Smooth muscle cell (in vitro differentiated cells): Measurements from ENCODE around the gene ZBED1. TPM values are rescaled to one million over a fixed set of nuclear protein-coding genes. Genes with fewer than 3 reads are reported as not detected.
"Not testable (repeated sequence)": the region's sequence is repeated elsewhere in the genome, so short reads cannot be mapped to it uniquely, and the experiment has no call there.

Experiments
- DNase-seq: peaks from one replicate; lab custom pipeline; 2025; ENCODE audit not compliant: unreplicated experiment; lab: John Stamatoyannopoulos, UW
- H2AFZ ChIP-seq: fragments of 200-600 bp; sonication (generic); 2 replicates; pipeline ENCODE4 v1.6.0; 2016; ENCODE audit warnings: antibody characterized with exemption, low read depth, mild to moderate bottlenecking
- H3F3A ChIP-seq: fragments of 200-600 bp; sonication (generic); 2 replicates; pipeline ENCODE4 v1.6.0; 2017; ENCODE audit warnings: antibody characterized with exemption, low read depth
- H3K27ac ChIP-seq: fragments of 200-600 bp; sonication (generic); 2 replicates; pipeline ENCODE4 v1.5.1; 2016; ENCODE audit warnings: low read depth, mild to moderate bottlenecking
- H3K27me3 ChIP-seq: fragments of 200-600 bp; sonication (generic); 2 replicates; pipeline ENCODE4 v1.6.1; 2016; ENCODE audit warnings: low read depth, mild to moderate bottlenecking
- H3K36me3 ChIP-seq: fragments of 200-600 bp; sonication (generic); 2 replicates; pipeline ENCODE4 v1.5.1; 2016; ENCODE audit warnings: low read depth
- H3K4me1 ChIP-seq: fragments of 200-600 bp; sonication (generic); 2 replicates; pipeline ENCODE4 v1.5.1; 2016; ENCODE audit warnings: low read depth
- H3K4me2 ChIP-seq: fragments of 200-600 bp; sonication (generic); 2 replicates; pipeline ENCODE4 v1.6.0; 2016; ENCODE audit warnings: mild to moderate bottlenecking
- H3K4me3 ChIP-seq: fragments of 200-600 bp; sonication (generic); 2 replicates; pipeline ENCODE4 v1.5.1; 2016; ENCODE audit warnings: mild to moderate bottlenecking
- H3K79me2 ChIP-seq: fragments of 200-600 bp; sonication (generic); 2 replicates; pipeline ENCODE4 v1.6.0; 2016; ENCODE audit warnings: low read depth, mild to moderate bottlenecking
- H3K9ac ChIP-seq: fragments of 200-600 bp; sonication (generic); 2 replicates; pipeline ENCODE4 v1.6.0; 2016; ENCODE audit warnings: low read depth
- H3K9me3 ChIP-seq: fragments of 200-600 bp; sonication (generic); replicated peaks from 2 replicates; pipeline ENCODE4 v1.5.1; 2016; ENCODE audit warnings: low read depth
- H4K20me1 ChIP-seq: fragments of 200-600 bp; sonication (generic); 2 replicates; pipeline ENCODE4 v1.6.0; 2016; ENCODE audit warnings: low read depth
- CTCF ChIP-seq: fragments of 200-600 bp; sonication (generic); IDR thresholded peaks from 2 replicates; pipeline ENCODE4 v1.5.1; 2017; ENCODE audit warnings: borderline replicate concordance, mild to moderate bottlenecking, antibody characterized with exemption; ENCODE audit not compliant: insufficient read depth, poor library complexity, severe bottlenecking
- WGBS: methylation state at CpG from one replicate; pipeline ENCODE4 v1.1.7; 2016; ENCODE audit warnings: low lambda C conversion rate; 5-methylcytosine and 5-hydroxymethylcytosine counted together
- polyA plus RNA-seq: library from polyadenylated mRNA; unstranded; fragments of >200 nt; fragmentation: Nextera tagmentation; extraction: Ambion mirVana; gene quantifications from 2 replicates; pipeline ENCODE4 v1.2.1, GENCODE V29; 2016
- total RNA-seq: library from RNA; depleted of rRNA; stranded (reverse); fragments of >200 nt; gene quantifications from 2 replicates; pipeline ENCODE4 v1.2.3, GENCODE V29; 2014

Gene ZBED1
- total and polyA plus RNA-seq, 2 experiments from 2014 or later: 19.0 to 23.6 TPM

GRCh38 chrX:2464677-2465166 lies 36.1 kb downstream of the ZBED1 start:
- Histone ChIP-seq H3K4me3 (no peak overlapping the region), H3K36me3 (no peaks in the 10 kb centered on the region), H3K9me3 (no peaks in the 10 kb centered on the region), H3F3A (no peaks in the 10 kb centered on the region), H3K4me1 (peaks cover 11% of the 10 kb centered on the region), H3K4me2 (no peak overlapping the region), H3K27me3 (no peaks in the 10 kb centered on the region), H4K20me1 (peaks cover 78% of the 10 kb centered on the region), H3K27ac (no peak overlapping the region), H2AFZ (no peak overlapping the region), H3K9ac (no peak overlapping the region), H3K79me2 (peaks cover 30% of the 10 kb centered on the region)
- no peak for DNase-seq
- 93% methylated on average over 15 of the region's 15 CpGs for WGBS
- no peak for TF ChIP-seq CTCF

- Histone ChIP-seq H3K9ac (no peak overlapping the region), H3K9me3 (no peaks in the 10 kb centered on the region), H3K27me3 (no peaks in the 10 kb centered on the region), H3K27ac (no peak overlapping the region), H3K36me3 (no peaks in the 10 kb centered on the region), H3K4me1 (peaks cover 11% of the 10 kb centered on the region), H3K4me2 (no peak overlapping the region), H3K79me2 (peaks cover 27% of the 10 kb centered on the region), H2AFZ (no peak overlapping the region), H3K4me3 (no peak overlapping the region), H3F3A (no peaks in the 10 kb centered on the region), H4K20me1 (peaks cover 75% of the 10 kb centered on the region)
- WGBS: 82% methylated on average over 30 of the region's 31 CpGs
- no peak for DNase-seq
- TF ChIP-seq CTCF: no peak
Observed at GRCh38 chrX:2463973-2464676, 36.7 kb downstream of the ZBED1 start.

- not testable (repeated sequence) for H3K27me3 ChIP-seq, H3K36me3 ChIP-seq, H3K27ac ChIP-seq, H2AFZ ChIP-seq, H3F3A ChIP-seq, DNase-seq, H3K4me2 ChIP-seq, H3K9ac ChIP-seq, H3K4me3 ChIP-seq, H3K9me3 ChIP-seq
- peaks cover 34% of the 10 kb centered on the region for H3K79me2 ChIP-seq
- 56% methylated on average over 10 of the region's 10 CpGs for WGBS
- peaks cover 75% of the 10 kb centered on the region for H4K20me1 ChIP-seq
- H3K4me1 ChIP-seq: peaks cover 11% of the 10 kb centered on the region
Observed at GRCh38 chrX:2463481-2463880, 37.3 kb downstream of the ZBED1 start.

- no peaks in the 10 kb centered on the region for H3K27me3 ChIP-seq
- no peak overlapping the region for H2AFZ ChIP-seq
- TF ChIP-seq CTCF: no peak
- H3K9ac ChIP-seq: no peak overlapping the region
- H3K9me3 ChIP-seq: no peaks in the 10 kb centered on the region
- H3K4me1 ChIP-seq: peaks cover 11% of the 10 kb centered on the region
- no peak overlapping the region for H3K27ac ChIP-seq
- H3K4me2 ChIP-seq: no peak overlapping the region
- H3F3A ChIP-seq: no peaks in the 10 kb centered on the region
- no peak for DNase-seq
- no peaks in the 10 kb centered on the region for H3K36me3 ChIP-seq
- peaks cover 73% of the 10 kb centered on the region for H4K20me1 ChIP-seq
- peaks cover 37% of the 10 kb centered on the region for H3K79me2 ChIP-seq
- H3K4me3 ChIP-seq: no peak overlapping the region
- 87% methylated on average over 3 of the region's 3 CpGs for WGBS
Observed at GRCh38 chrX:2462780-2463179, 38.0 kb downstream of the ZBED1 start.
